ENCODE measurements around the gene MAP4K1. TPM values are rescaled to one million over a fixed set of nuclear protein-coding genes. Genes with fewer than 3 reads are reported as not detected.

The MAP4K1 gene
- total RNA-seq, 1 experiment from 2014 or later: 1.5 TPM

GRCh38 chr19:38629568-38629967 lies 11.8 kb upstream of the MAP4K1 start:
- TF ChIP-seq EZH2 (IDR thresholded peaks at IDR 0.05; ENCODE audit: borderline replicate concordance, low read depth, low read length, poor library complexity, severe bottlenecking): no peak
- no peak for TF ChIP-seq CTCF (conservative IDR thresholded peaks at IDR 0.05; ENCODE audit: low read depth, low read length)
- Histone ChIP-seq H3K36me3 (ENCODE audit: insufficient read depth, low read length, poor library complexity, severe bottlenecking) (peaks cover 45% of the 10 kb centered on the region), H3K9me3 (ENCODE audit: low read depth, low read length, poor library complexity, severe bottlenecking) (no peaks in the 10 kb centered on the region), H3K27me3 (replicated peaks; ENCODE audit: insufficient read depth, low read depth, low read length, poor library complexity) (no peaks in the 10 kb centered on the region), H3K27ac (ENCODE audit: low read depth, low read length, poor library complexity, severe bottlenecking) (no peak overlapping the region), H3K4me3 (ENCODE audit: low read depth, low read length, poor library complexity, severe bottlenecking) (no peak overlapping the region), H3K4me1 (ENCODE audit: insufficient read depth, low read length, poor library complexity, severe bottlenecking) (no peaks in the 10 kb centered on the region)
- ChIA-PET CTCF (no interaction called here), POLR2A (ENCODE audit: low non-redundant PET) (no interaction called here)
- intact Hi-C loops (cut with micrococcal nuclease; ENCODE audit: unreplicated experiment): no loop called here
- DNase-seq (ENCODE audit: low spot score): no peak
- BruUV-seq (replicated peaks): no TSS peak

- no peaks in the 10 kb centered on the region for H3K27me3 ChIP-seq (replicated peaks; ENCODE audit: insufficient read depth, low read depth, low read length, poor library complexity)
- ChIA-PET POLR2A (ENCODE audit: low non-redundant PET) (interaction anchor here (0.6 kb wide), 1 partner anchor 1972 kb away, joined by 3 read pairs; no protein-coding TSS in a partner anchor), CTCF (interaction anchor here (1.9 kb wide), 1 partner anchor 8 kb away, joined by 6 read pairs; no protein-coding TSS in a partner anchor)
- intact Hi-C loops (cut with micrococcal nuclease; ENCODE audit: unreplicated experiment): no loop called here
- H3K4me3 ChIP-seq (ENCODE audit: low read depth, low read length, poor library complexity, severe bottlenecking): no peak overlapping the region
- H3K27ac ChIP-seq (ENCODE audit: low read depth, low read length, poor library complexity, severe bottlenecking): no peak overlapping the region
- no peaks in the 10 kb centered on the region for H3K9me3 ChIP-seq (ENCODE audit: low read depth, low read length, poor library complexity, severe bottlenecking)
- no peak for DNase-seq (ENCODE audit: low spot score)
- H3K4me1 ChIP-seq (ENCODE audit: insufficient read depth, low read length, poor library complexity, severe bottlenecking): no peaks in the 10 kb centered on the region
- H3K36me3 ChIP-seq (ENCODE audit: insufficient read depth, low read length, poor library complexity, severe bottlenecking): peaks cover 61% of the 10 kb centered on the region
- no TSS peak for BruUV-seq (replicated peaks)
- TF ChIP-seq CTCF (conservative IDR thresholded peaks at IDR 0.05; ENCODE audit: low read depth, low read length) (no peak), EZH2 (IDR thresholded peaks at IDR 0.05; ENCODE audit: borderline replicate concordance, low read depth, low read length, poor library complexity, severe bottlenecking) (no peak)
Observed at GRCh38 chr19:38626401-38626800, 8.6 kb upstream of the MAP4K1 start.

GRCh38 chr19:38624822-38625221 lies 7.1 kb upstream of the MAP4K1 start:
- TF ChIP-seq CTCF (conservative IDR thresholded peaks at IDR 0.05; ENCODE audit: low read depth, low read length): no peak
- TF ChIP-seq EZH2 (IDR thresholded peaks at IDR 0.05; ENCODE audit: borderline replicate concordance, low read depth, low read length, poor library complexity, severe bottlenecking): no peak
- ChIA-PET POLR2A (ENCODE audit: low non-redundant PET) (no interaction called here), CTCF (interaction anchor here (1.9 kb wide), 1 partner anchor 10 kb away, joined by 6 read pairs; no protein-coding TSS in a partner anchor)
- Histone ChIP-seq H3K4me1 (ENCODE audit: insufficient read depth, low read length, poor library complexity, severe bottlenecking) (no peaks in the 10 kb centered on the region), H3K4me3 (ENCODE audit: low read depth, low read length, poor library complexity, severe bottlenecking) (no peak overlapping the region), H3K36me3 (ENCODE audit: insufficient read depth, low read length, poor library complexity, severe bottlenecking) (peaks cover 74% of the 10 kb centered on the region), H3K27ac (ENCODE audit: low read depth, low read length, poor library complexity, severe bottlenecking) (no peak overlapping the region), H3K9me3 (ENCODE audit: low read depth, low read length, poor library complexity, severe bottlenecking) (no peaks in the 10 kb centered on the region), H3K27me3 (replicated peaks; ENCODE audit: insufficient read depth, low read depth, low read length, poor library complexity) (no peaks in the 10 kb centered on the region)
- BruUV-seq (replicated peaks): no TSS peak
- no peak for DNase-seq (ENCODE audit: low spot score)
- intact Hi-C loops (cut with micrococcal nuclease; ENCODE audit: unreplicated experiment): no loop called here

Measured in A673 (cell line).